Activated CD4-positive, alpha-beta T cell treated with anti-CD3 and anti-CD28 coated beads, Interleukin-2, amount 50 U/mL, for 16 hours (primary cell): Measurements from ENCODE around the gene GOLM1.
A peak's percentile ranks its signal among the peaks of the same experiment; 100 is the strongest.

Source experiments
- DNase-seq: peaks from one replicate; pipeline ENCODE4 v3.0.0-alpha.2; 2020

GOLM1 gene

DNA sequence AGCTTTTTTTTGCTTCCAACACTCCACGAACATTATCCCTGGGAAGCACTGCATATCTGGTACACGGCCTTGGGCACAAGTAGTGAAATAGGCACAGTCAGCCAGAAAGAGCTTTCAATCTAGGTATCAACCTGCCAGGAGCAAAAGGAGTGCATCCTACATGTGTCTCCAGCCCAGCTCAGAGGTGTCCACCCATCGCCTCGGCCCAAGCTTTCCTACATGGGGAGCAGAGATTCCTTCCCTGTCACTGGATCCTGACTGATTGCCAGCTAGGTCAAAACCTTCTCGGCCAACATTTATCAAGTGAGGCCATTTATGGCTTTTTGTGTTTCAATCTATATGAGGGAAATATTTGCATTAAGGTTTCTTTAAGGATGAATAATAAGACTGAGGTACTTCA, 55.8 kb downstream of the GOLM1 start:
- DNase-seq = no peak

DNA sequence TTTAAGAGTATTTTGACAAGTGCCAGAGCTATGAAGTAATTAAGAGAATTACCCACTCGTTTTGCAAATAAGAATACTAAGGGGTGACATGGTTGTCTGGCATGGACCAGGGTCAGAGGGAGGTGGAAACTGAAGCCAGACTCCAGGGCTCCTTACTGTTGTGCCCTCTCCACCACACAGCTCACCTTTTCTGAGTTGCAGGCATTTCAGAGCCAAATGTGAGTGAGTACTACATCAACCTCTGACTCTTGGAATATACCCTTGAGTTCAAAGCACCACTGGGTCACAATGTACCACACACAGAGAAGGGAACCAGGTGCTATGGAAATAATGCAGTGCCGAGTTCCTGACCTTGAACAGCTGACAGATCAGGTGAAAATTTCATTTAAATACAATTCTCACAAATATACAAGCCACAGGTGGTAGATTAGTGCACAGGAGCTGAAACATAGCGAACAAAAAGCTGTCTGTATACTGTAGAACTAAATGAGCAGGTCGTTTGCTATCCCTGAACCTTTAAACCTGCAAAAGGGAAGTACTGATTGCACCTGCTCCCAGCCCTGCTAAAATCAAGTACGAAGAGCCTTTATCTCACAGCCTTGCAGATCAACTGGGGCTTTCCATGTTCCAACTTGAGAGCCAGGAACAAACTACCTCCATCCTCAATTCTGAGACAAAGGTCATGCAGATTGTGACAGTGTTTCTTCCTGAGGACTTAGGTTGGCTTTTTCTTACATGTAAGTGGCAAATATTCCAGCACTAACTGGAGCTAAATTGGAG, 57.0 kb downstream of the GOLM1 start:
- no peak for DNase-seq

- no peak for DNase-seq
These were observed 58.0 kb downstream of the GOLM1 start for GRCh38 chr9:86041311-86041741.

- no peak for DNase-seq
These were observed 58.5 kb downstream of the GOLM1 start for GRCh38 chr9:86040861-86041155.

- DNase-seq = no peak
These were observed 59.1 kb downstream of the GOLM1 start for GRCh38 chr9:86039991-86040860.

GRCh38 chr9:86036555-86036954, 62.8 kb downstream of the GOLM1 start:
- DNase-seq = no peak

DNA sequence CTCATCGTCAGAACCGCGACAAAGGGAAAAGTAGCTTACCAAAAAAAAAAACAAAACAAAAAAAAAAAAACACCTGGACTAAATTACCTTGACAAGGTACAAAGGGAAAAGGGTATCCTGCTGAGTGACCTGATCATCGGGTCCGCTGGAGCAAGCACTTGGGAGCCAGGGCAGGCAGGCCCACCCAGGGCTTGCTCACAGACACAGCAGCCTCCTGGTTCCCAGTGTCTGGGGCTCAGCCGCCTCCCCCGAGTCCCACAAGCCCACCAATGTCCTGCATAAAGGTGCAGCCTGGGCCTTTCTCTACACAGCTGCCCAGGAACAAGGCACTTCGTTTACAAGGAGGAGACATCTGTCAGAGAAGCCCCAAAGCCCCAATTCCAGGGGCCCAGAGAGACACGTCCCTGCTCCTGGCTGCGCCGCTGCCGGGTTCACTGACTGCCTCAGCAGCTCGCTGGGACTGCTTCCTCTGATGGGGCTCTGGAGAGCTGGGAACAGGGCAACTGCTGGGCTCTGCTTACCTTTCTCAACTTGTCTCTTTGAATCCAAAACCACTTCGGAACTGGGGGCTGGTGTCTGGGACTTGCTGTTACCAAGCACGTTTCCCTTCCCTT, 63.4 kb downstream of the GOLM1 start:
- DNase-seq = no peak

DNA sequence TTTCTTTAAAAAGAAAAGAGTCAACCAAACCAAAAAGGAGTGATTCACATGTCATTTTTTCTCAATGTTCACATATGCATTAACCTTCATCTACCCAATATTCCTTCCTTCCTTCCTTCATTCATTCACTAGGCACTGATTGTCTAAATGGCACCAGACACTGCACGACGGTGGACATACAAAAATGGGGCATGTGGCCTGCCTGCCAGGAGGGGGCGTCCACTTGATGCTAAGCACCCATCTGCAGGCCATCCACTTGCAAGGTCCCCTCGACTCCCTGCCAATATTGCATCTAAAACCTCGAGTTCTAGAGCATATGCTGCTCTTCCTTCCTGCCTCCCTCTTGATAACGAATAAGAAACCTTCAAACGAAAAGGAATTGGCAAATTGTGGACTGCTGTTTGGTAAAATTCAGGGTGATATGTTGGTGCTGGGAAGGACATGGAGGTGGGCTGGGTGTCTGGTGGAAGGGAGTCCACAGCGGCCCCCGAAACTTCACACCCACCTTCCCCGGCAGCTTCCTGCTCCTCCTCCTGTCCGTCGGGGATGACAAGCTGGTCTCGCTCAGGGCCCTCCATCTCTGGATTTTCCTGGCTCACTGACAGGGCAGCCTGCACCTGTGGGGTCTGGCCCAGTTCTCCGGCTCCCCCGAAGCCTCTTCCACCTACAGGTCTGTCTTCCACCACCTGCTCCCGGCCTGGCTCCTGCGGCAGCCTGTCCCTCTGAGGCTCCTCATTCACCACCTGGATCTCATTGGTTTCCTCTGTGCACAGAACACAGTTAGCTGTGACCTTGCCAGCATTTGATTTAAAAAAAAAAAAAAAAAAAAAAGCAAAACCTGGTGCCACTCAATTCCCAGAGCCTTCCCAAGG, 64.3 kb downstream of the GOLM1 start:
- DNase-seq = peak; percentile 17

GRCh38 chr9:86027767-86028166, 71.6 kb downstream of the GOLM1 start:
- no peak for DNase-seq

GRCh38 chr9:86022687-86023266, 76.6 kb downstream of the GOLM1 start:
- no peak for DNase-seq

DNA sequence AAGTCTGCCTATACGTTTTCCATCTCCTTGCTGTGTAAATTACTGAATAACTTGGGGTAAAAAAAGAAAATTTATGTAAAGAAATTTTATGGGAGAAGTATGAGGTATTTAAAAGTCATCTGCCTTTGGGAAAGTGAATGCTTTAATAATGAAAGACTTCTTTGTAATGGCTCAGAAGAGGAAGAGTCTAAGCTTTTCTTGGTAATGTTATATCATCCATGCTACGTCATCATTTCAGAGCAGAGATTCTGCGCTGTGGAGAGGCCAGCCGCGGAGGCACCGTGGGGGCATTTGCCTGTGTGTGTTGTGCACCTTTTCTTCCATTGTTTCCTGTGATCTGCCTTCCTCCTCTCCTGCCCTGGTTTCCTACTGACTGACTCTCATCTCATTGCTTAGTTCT, 78.2 kb downstream of the GOLM1 start:
- DNase-seq = no peak

- no peak for DNase-seq
These were observed 78.6 kb downstream of the GOLM1 start for GRCh38 chr9:86020731-86021130.

GRCh38 chr9:86009133-86009532, 90.2 kb downstream of the GOLM1 start:
- DNase-seq = no peak

- DNase-seq = no peak
These were observed 94.0 kb downstream of the GOLM1 start for GRCh38 chr9:86005253-86005775.

DNA sequence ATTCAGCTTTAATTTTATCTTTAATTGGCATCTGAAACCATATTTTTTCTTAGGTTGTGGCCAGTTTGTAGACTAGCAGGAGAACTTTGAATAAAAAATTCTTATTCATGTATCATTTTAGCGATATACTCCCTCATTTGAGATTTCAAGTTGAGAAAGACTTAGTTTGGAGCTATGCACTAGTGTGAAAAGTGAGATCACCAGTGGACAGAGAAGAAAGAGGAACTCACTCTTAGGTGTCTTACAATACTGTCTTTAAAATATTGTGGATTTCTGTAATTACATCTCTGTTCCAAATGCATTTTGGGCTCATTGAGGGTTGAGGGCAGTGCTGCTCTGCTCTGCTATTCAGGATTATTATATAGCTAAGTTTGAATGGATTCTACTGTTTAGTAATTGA, 103.8 kb downstream of the GOLM1 start:
- no peak for DNase-seq

DNA sequence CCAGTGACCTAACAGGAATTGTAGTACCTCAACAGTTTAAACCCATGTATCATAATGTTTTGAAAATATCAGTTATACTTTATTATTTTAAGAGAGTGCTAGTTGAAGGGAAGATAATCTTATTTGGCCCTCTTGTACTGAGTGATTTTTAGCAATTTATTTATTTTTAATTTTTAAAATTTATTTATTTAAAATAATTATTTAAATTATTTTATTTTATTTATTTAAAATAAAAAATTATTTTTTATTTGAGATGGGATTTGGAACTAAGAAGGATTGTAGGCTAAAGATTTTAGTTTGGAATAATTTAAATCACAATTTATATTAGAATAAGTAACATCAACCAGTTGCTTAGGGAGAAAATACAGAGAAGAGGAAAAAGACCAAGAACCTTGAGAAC, 104.3 kb downstream of the GOLM1 start:
- DNase-seq = no peak

- no peak for DNase-seq
These were observed 105.2 kb downstream of the GOLM1 start for GRCh38 chr9:85994191-85994590.

GRCh38 chr9:85987236-85987635, 112.1 kb downstream of the GOLM1 start:
- DNase-seq = no peak

- DNase-seq = no peak
These were observed 114.9 kb downstream of the GOLM1 start for GRCh38 chr9:85984457-85984856.

DNA sequence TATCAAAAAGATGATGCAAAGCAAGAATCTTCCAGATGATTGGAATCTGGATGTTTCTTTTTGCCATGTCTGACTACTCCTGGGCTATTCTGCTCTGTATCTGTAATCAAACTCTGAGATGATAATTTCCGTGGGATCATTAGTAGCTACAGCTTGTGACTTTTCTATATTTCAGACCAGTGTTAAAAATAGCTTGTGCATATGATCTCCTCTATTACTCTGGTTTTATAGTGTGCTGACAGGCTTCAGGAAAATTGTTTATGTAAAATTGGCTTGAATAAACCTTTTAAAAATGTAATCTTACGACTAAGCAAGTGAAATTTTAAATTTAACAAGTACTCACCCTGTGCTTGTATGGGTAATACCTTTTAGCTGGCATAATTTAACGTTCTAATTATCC, 118.0 kb downstream of the GOLM1 start:
- DNase-seq = no peak

GRCh38 chr9:85978496-85978895, 120.9 kb downstream of the GOLM1 start:
- no peak for DNase-seq
